ENCODE measurements around the gene FHIT. TPM values are rescaled to one million over a fixed set of nuclear protein-coding genes. Genes with fewer than 3 reads are reported as not detected.

FHIT gene
- total and polyA plus RNA-seq, 4 donors, result 2.1 to 14.7 (median 6.6) TPM

- Histone ChIP-seq H3K36me3 (ENCODE audit: control insufficient read depth in 4 of 4, insufficient read depth in 3 of 4, low read depth in 1 of 4, low read length in 3 of 4) (no peaks in the 10 kb centered on the region), H3K4me1 (ENCODE audit: control insufficient read depth in 4 of 4, insufficient read depth in 4 of 4, low read length in 3 of 4) (no peaks in the 10 kb centered on the region), H3K9ac (ENCODE audit: low read depth in 1 of 2, low read length in 2 of 2) (no peak overlapping the region), H3K27ac (ENCODE audit: low read depth in 1 of 2, low read length in 2 of 2) (no peak overlapping the region), H3K9me3 (ENCODE audit: control insufficient read depth in 4 of 4, low read length in 3 of 4) (no peaks in the 10 kb centered on the region), H3K27me3 (ENCODE audit: control insufficient read depth in 4 of 4, insufficient read depth in 4 of 4, low read length in 3 of 4) (no peaks in the 10 kb centered on the region), H3K4me3 (ENCODE audit: low read depth in 1 of 3, low read length in 3 of 3) (no peak overlapping the region)
- TF ChIP-seq ATF3 (IDR thresholded peaks at IDR 0.05) (no peak), TAF1 (conservative IDR thresholded peaks at IDR 0.05) (no peak), SP1 (IDR thresholded peaks at IDR 0.05) (no peak)
- 93% methylated on average over 3 of the region's 3 CpGs for WGBS
- no peak for DNase-seq (ENCODE audit: low spot score)
These were observed 1066.1 kb downstream of the FHIT start for GRCh38 chr3:60185161-60185560.

- Histone ChIP-seq H3K36me3 (ENCODE audit: control insufficient read depth in 4 of 4, insufficient read depth in 3 of 4, low read depth in 1 of 4, low read length in 3 of 4) (no peaks in the 10 kb centered on the region), H3K9me3 (ENCODE audit: control insufficient read depth in 4 of 4, low read length in 3 of 4) (no peaks in the 10 kb centered on the region), H3K27ac (ENCODE audit: low read depth in 1 of 2, low read length in 2 of 2) (no peak overlapping the region), H3K4me1 (ENCODE audit: control insufficient read depth in 4 of 4, insufficient read depth in 4 of 4, low read length in 3 of 4) (no peaks in the 10 kb centered on the region), H3K4me3 (ENCODE audit: low read depth in 1 of 3, low read length in 3 of 3) (no peak overlapping the region), H3K9ac (ENCODE audit: low read depth in 1 of 2, low read length in 2 of 2) (no peak overlapping the region), H3K27me3 (ENCODE audit: control insufficient read depth in 4 of 4, insufficient read depth in 4 of 4, low read length in 3 of 4) (no peaks in the 10 kb centered on the region)
- WGBS, result 76% methylated on average over 1 of the region's 1 CpG
- no peak for DNase-seq (ENCODE audit: low spot score)
- TF ChIP-seq RAD21 (IDR thresholded peaks at IDR 0.05), result peak in 1 of 2 donors; percentile 48
- no peak for TF ChIP-seq YY1 (IDR thresholded peaks at IDR 0.05)
These were observed 1068.6 kb downstream of the FHIT start for GRCh38 chr3:60182697-60183096.

GRCh38 chr3:60178931-60179653 is 1072.2 kb downstream of the FHIT start:
- H3K9me3 ChIP-seq (ENCODE audit: control insufficient read depth in 4 of 4, low read length in 3 of 4), result no peaks in the 10 kb centered on the region
- H3K9ac ChIP-seq (ENCODE audit: low read depth in 1 of 2, low read length in 2 of 2), result no peak overlapping the region
- H3K36me3 ChIP-seq (ENCODE audit: control insufficient read depth in 4 of 4, insufficient read depth in 3 of 4, low read depth in 1 of 4, low read length in 3 of 4), result no peaks in the 10 kb centered on the region
- H3K4me3 ChIP-seq (ENCODE audit: low read depth in 1 of 3, low read length in 3 of 3), result no peak overlapping the region
- no peaks in the 10 kb centered on the region for H3K4me1 ChIP-seq (ENCODE audit: control insufficient read depth in 4 of 4, insufficient read depth in 4 of 4, low read length in 3 of 4)
- TF ChIP-seq NR2F2 (IDR thresholded peaks at IDR 0.05) (no peak), HNF4G (IDR thresholded peaks at IDR 0.05) (no peak), FOXA2 (IDR thresholded peaks at IDR 0.05) (no peak), REST (IDR thresholded peaks at IDR 0.05) (no peak), RAD21 (IDR thresholded peaks at IDR 0.05) (no peak), HNF4A (conservative IDR thresholded peaks at IDR 0.05) (no peak), SP1 (IDR thresholded peaks at IDR 0.05) (no peak), MAX (IDR thresholded peaks at IDR 0.05) (no peak)
- no peak for DNase-seq (ENCODE audit: low spot score)
- H3K27me3 ChIP-seq (ENCODE audit: control insufficient read depth in 4 of 4, insufficient read depth in 4 of 4, low read length in 3 of 4), result no peaks in the 10 kb centered on the region
- H3K27ac ChIP-seq (ENCODE audit: low read depth in 1 of 2, low read length in 2 of 2), result no peak overlapping the region
- WGBS, result 95% methylated on average over 8 of the region's 8 CpGs

All from liver (tissue), 9 donors.